Endothelial cell of umbilical vein (primary cell): ENCODE measurements around the gene FOXP1. TPM values are rescaled to one million over a fixed set of nuclear protein-coding genes. Genes with fewer than 3 reads are reported as not detected.

Experiments
- BruUV-seq: library from RNA; stranded (reverse); fragments of 400-500 nt; replicated peaks from 2 replicates; lab custom pipeline; 2021; lab: Mats Ljungman, UMichigan
- CTCF ChIA-PET: fragments of 300-600, 350-600 bp; sonication (Branson Sonifier 250); formaldehyde crosslinking; loops from one replicate; lab custom pipeline; 2021; ENCODE audit warnings: antibody characterized with exemption, inconsistent platforms; lab: Charles Lee
- POLR2A ChIA-PET: fragments of 300-600, 350-600 bp; sonication (Branson Sonifier 250); formaldehyde crosslinking; loops from one replicate; lab custom pipeline; 2021; ENCODE audit warnings: antibody characterized with exemption, inconsistent platforms; lab: Charles Lee
- DNase-seq: peaks from one replicate; pipeline ENCODE4 v3.0.0-alpha.2; 2011; ENCODE audit warnings: low read depth, low spot score
- FAIRE-seq: peaks from 2 replicates; lab custom pipeline; 2011; peaks lifted over from hg19 to GRCh38; lab: Jason Lieb, UNC
- H2AFZ ChIP-seq: 2 replicates; pipeline ENCODE4 v1.6.0; 2012; ENCODE audit warnings: low read depth, low read length, control low read depth, inconsistent platforms
- H3K27ac ChIP-seq: 2 replicates; pipeline ENCODE4 v1.5.1; 2011; ENCODE audit warnings: low read depth, mild to moderate bottlenecking, control low read depth, low read length, moderate library complexity; ENCODE audit not compliant: insufficient read depth
- H3K27me3 ChIP-seq, 2 experiments: 2 replicates each; pipeline versions ENCODE4 v1.6.0 to v1.6.1; 2011; ENCODE audit warnings: low read length in 2 of 2, mixed read lengths in 1 of 2; ENCODE audit not compliant: control insufficient read depth in 2 of 2, insufficient read depth in 2 of 2
- H3K36me3 ChIP-seq, 2 experiments: 2 replicates in 1 of 2; 3 replicates in 1 of 2; pipeline ENCODE4 v1.5.1; 2011; ENCODE audit warnings: low read length in 2 of 2, mild to moderate bottlenecking in 1 of 2, moderate library complexity in 1 of 2; ENCODE audit not compliant: control insufficient read depth in 2 of 2, insufficient read depth in 2 of 2; ENCODE audit errors: extremely low read depth in 1 of 2
- H3K4me1 ChIP-seq: 3 replicates; pipeline ENCODE4 v1.5.1; 2011; ENCODE audit warnings: mild to moderate bottlenecking, low read length; ENCODE audit not compliant: control insufficient read depth, insufficient read depth; ENCODE audit errors: extremely low read depth
- H3K4me2 ChIP-seq: 2 replicates; pipeline ENCODE4 v1.6.1; 2011; ENCODE audit warnings: low read length, control low read depth, mixed read lengths; ENCODE audit not compliant: insufficient read depth
- H3K4me3 ChIP-seq, 3 experiments: fragments of 200-600 bp in 1 of 3; sonication (generic), shearing (Covaris generic) in 1 of 3; replicated peaks in 1 of 3; 2 replicates each; pipeline ENCODE4 v1.5.1; 2011 to 2016; ENCODE audit warnings: control low read depth in 3 of 3, low read length in 3 of 3, mild to moderate bottlenecking in 2 of 3, inconsistent platforms in 1 of 3, low read depth in 1 of 3, moderate library complexity in 1 of 3; ENCODE audit not compliant: insufficient read depth in 1 of 3
- H3K79me2 ChIP-seq: 2 replicates; pipeline ENCODE4 v1.6.0; 2012; ENCODE audit warnings: low read length, inconsistent platforms; ENCODE audit not compliant: control insufficient read depth, insufficient read depth
- H3K9ac ChIP-seq: replicated peaks from 2 replicates; pipeline ENCODE3; 2011; ENCODE audit warnings: low read length, control low read depth; ENCODE audit not compliant: insufficient read depth; ENCODE audit errors: extremely low read depth
- H3K9me1 ChIP-seq: replicated peaks from 3 replicates; pipeline ENCODE4 v1.6.0; 2011; ENCODE audit warnings: mild to moderate bottlenecking, low read length; ENCODE audit not compliant: control insufficient read depth, insufficient read depth; ENCODE audit errors: extremely low read depth
- H3K9me3 ChIP-seq: replicated peaks from 2 replicates; pipeline ENCODE4 v1.5.1; 2012; ENCODE audit warnings: low read length, inconsistent platforms; ENCODE audit not compliant: control insufficient read depth, insufficient read depth
- H4K20me1 ChIP-seq: replicated peaks from 2 replicates; pipeline ENCODE3; 2011; ENCODE audit warnings: mild to moderate bottlenecking, low read length; ENCODE audit not compliant: control insufficient read depth, insufficient read depth; ENCODE audit errors: extremely low read depth
- CTCF ChIP-seq, 2 donors: IDR thresholded peaks; 1 replicate in 1 of 2; 2 replicates in 1 of 2; pipeline ENCODE4 v1.5.1; 2011; ENCODE audit warnings: low read length in 2 of 2, mild to moderate bottlenecking in 2 of 2, moderate library complexity in 2 of 2, control low read depth in 1 of 2, inconsistent platforms in 1 of 2, low read depth in 1 of 2; ENCODE audit not compliant: insufficient read depth in 1 of 2; ENCODE audit errors: extremely low read depth in 1 of 2
- EZH2 ChIP-seq: IDR thresholded peaks from 2 replicates; pipeline ENCODE4 v1.6.1; 2012; ENCODE audit warnings: borderline replicate concordance, low read depth, mild to moderate bottlenecking, moderate library complexity, low read length, inconsistent platforms; ENCODE audit not compliant: severe bottlenecking
- FOS ChIP-seq: IDR thresholded peaks from 2 replicates; pipeline ENCODE4 v1.6.1; 2011; ENCODE audit warnings: mild to moderate bottlenecking, low read length, moderate library complexity, borderline replicate concordance; ENCODE audit not compliant: insufficient read depth
- GATA2 ChIP-seq: IDR thresholded peaks from 2 replicates; pipeline ENCODE4 v1.7.0; 2011; ENCODE audit warnings: low read depth, mild to moderate bottlenecking, moderate library complexity, mixed read lengths, low read length; ENCODE audit not compliant: insufficient read length, insufficient read depth
- JUN ChIP-seq: IDR thresholded peaks from 2 replicates; pipeline ENCODE4 v1.6.1; 2011; ENCODE audit warnings: borderline replicate concordance, low read depth; ENCODE audit not compliant: insufficient read length, insufficient read depth
- MAX ChIP-seq: IDR thresholded peaks from 2 replicates; pipeline ENCODE4 v1.6.1; 2011; ENCODE audit not compliant: insufficient read depth, insufficient read length
- MYC ChIP-seq: IDR thresholded peaks from one replicate; pipeline ENCODE4 v1.6.1; 2011; ENCODE audit warnings: mild to moderate bottlenecking, low read depth, low read length
- POLR2A ChIP-seq: IDR thresholded peaks from 2 replicates; pipeline ENCODE4 v1.6.1; 2012; ENCODE audit warnings: low read depth, mild to moderate bottlenecking, control low read depth, low read length
- POLR2AphosphoS5 ChIP-seq: IDR thresholded peaks from 2 replicates; pipeline ENCODE4 v1.6.1; 2012; ENCODE audit warnings: low read depth, mild to moderate bottlenecking, control low read depth, low read length, moderate library complexity; ENCODE audit not compliant: insufficient read depth
- dilution Hi-C: fragments of 300-500 bp; cut with MboI; formaldehyde crosslinking; loops from one replicate; pipeline ENCODE4 v1.15.0; 2019; ENCODE audit warnings: low sequenced_read_pairs; ENCODE audit not compliant: extremely low pct_ligation_motif_present
- intact Hi-C: fragments of 100-400 bp; cut with micrococcal nuclease; formaldehyde crosslinking; loops from one replicate; pipeline ENCODE4 v1.10.0; 2022
- polyA plus RNA-seq, 4 experiments: library from polyadenylated mRNA; depleted of rRNA in 3 of 4; stranded (reverse) in 3 of 4; unstranded in 1 of 4; fragments of >200 nt; gene quantifications; 2 replicates each; pipeline versions ENCODE4 v1.2.1 to v1.2.3, GENCODE V29; 2011 to 2012; ENCODE audit warnings: missing spikeins in 1 of 4
- total RNA-seq: library from RNA; stranded (reverse); gene quantifications from 2 replicates; pipeline ENCODE4 v1.2.3, GENCODE V29; 2021

The FOXP1 gene
- total and polyA plus RNA-seq, 2 donors (not counting 3 experiments of a cell fraction or from before 2014, with no cell fraction given), result 41.0 to 107 TPM

GRCh38 chr3:71012971-71013370 lies 570.6 kb downstream of the FOXP1 start:
- Histone ChIP-seq H3K4me3 (no peak overlapping the region), H3K27me3 (no peaks in the 10 kb centered on the region), H3K9me3 (no peaks in the 10 kb centered on the region), H3K4me2 (no peak overlapping the region), H3K9me1 (no peaks in the 10 kb centered on the region), H4K20me1 (no peaks in the 10 kb centered on the region), H3K79me2 (peaks cover 55% of the 10 kb centered on the region), H3K27ac (no peak overlapping the region), H3K36me3 (peaks cover 0 to 4% of the 10 kb centered on the region in 2 experiments), H2AFZ (no peak overlapping the region), H3K9ac (no peak overlapping the region), H3K4me1 (peaks cover 25% of the 10 kb centered on the region)
- ChIA-PET CTCF (interaction anchor here (1.7 kb wide), 1 partner anchor 296 kb away, joined by 5 read pairs; no protein-coding TSS in a partner anchor), POLR2A (no interaction called here)
- dilution Hi-C loops (no loop called here), intact Hi-C loops (no loop called here)
- DNase-seq (no peak), FAIRE-seq (no peak)
- BruUV-seq, result TSS peak; percentile 9
- TF ChIP-seq EZH2 (no peak), POLR2A (no peak), GATA2 (no peak), MAX (no peak), MYC (no peak), JUN (no peak), CTCF (IDR thresholded peaks at IDR 0.05; ENCODE audit: extremely low read depth in 1 of 2, insufficient read depth in 1 of 2, low read depth in 1 of 2, low read length in 2 of 2) (no peak), FOS (no peak), POLR2AphosphoS5 (no peak)
